Measurements from ENCODE around the gene SCIN. TPM values are rescaled to one million over a fixed set of nuclear protein-coding genes. Genes with fewer than 3 reads are reported as not detected.
"Not testable (repeated sequence)": the region's sequence is repeated elsewhere in the genome, so short reads cannot be mapped to it uniquely, and the experiment has no call there.

Gene SCIN
- polyA plus RNA-seq, 4 donors: 118 to 127 (median 123) TPM

- not testable (repeated sequence) for DNase-seq (ENCODE audit: low read depth in 4 of 4, low spot score in 2 of 4)
Measured at GRCh38 chr7:12645212-12645611, 74.7 kb downstream of the SCIN start.

GRCh38 chr7:12646139-12646538, 75.6 kb downstream of the SCIN start:
- DNase-seq (ENCODE audit: low read depth in 4 of 4, low spot score in 2 of 4): no peak

GRCh38 chr7:12647364-12648219, 77.1 kb downstream of the SCIN start:
- no peak for DNase-seq (ENCODE audit: low read depth in 4 of 4, low spot score in 2 of 4)

- no peak for DNase-seq (ENCODE audit: low read depth in 4 of 4, low spot score in 2 of 4)
Measured at GRCh38 chr7:12648704-12649261, 78.3 kb downstream of the SCIN start.

GRCh38 chr7:12649348-12649747, 78.8 kb downstream of the SCIN start:
- no peak for DNase-seq (ENCODE audit: low read depth in 4 of 4, low spot score in 2 of 4)

GRCh38 chr7:12650080-12650479, 79.6 kb downstream of the SCIN start:
- DNase-seq (ENCODE audit: low read depth in 4 of 4, low spot score in 2 of 4): no peak

GRCh38 chr7:12653110-12653509, 82.6 kb downstream of the SCIN start:
- DNase-seq (ENCODE audit: low read depth in 4 of 4, low spot score in 2 of 4): no peak

GRCh38 chr7:12653518-12653917, 83.0 kb downstream of the SCIN start:
- DNase-seq (ENCODE audit: low read depth in 4 of 4, low spot score in 2 of 4): no peak

GRCh38 chr7:12655161-12655560, 84.6 kb downstream of the SCIN start:
- DNase-seq (ENCODE audit: low read depth in 4 of 4, low spot score in 2 of 4): no peak

- DNase-seq (ENCODE audit: low read depth in 4 of 4, low spot score in 2 of 4): not testable (repeated sequence)
Measured at GRCh38 chr7:12660423-12660822, 89.9 kb downstream of the SCIN start.

GRCh38 chr7:12660986-12661385, 90.5 kb downstream of the SCIN start:
- DNase-seq (ENCODE audit: low read depth in 4 of 4, low spot score in 2 of 4): not testable (repeated sequence)

- DNase-seq (ENCODE audit: low read depth in 4 of 4, low spot score in 2 of 4): no peak
Measured at GRCh38 chr7:12661581-12661980, 91.1 kb downstream of the SCIN start.

- no peak for DNase-seq (ENCODE audit: low read depth in 4 of 4, low spot score in 2 of 4)
Measured at GRCh38 chr7:12670000-12670729, 99.6 kb downstream of the SCIN start.

- DNase-seq (ENCODE audit: low read depth in 4 of 4, low spot score in 2 of 4): no peak
Measured at GRCh38 chr7:12670743-12671520, 100.4 kb downstream of the SCIN start.

GRCh38 chr7:12673436-12673835, 102.9 kb downstream of the SCIN start:
- not testable (repeated sequence) for DNase-seq (ENCODE audit: low read depth in 4 of 4, low spot score in 2 of 4)

GRCh38 chr7:12674053-12674452, 103.5 kb downstream of the SCIN start:
- DNase-seq (ENCODE audit: low read depth in 4 of 4, low spot score in 2 of 4): no peak

GRCh38 chr7:12674861-12675260, 104.3 kb downstream of the SCIN start:
- no peak for DNase-seq (ENCODE audit: low read depth in 4 of 4, low spot score in 2 of 4)

- DNase-seq (ENCODE audit: low read depth in 4 of 4, low spot score in 2 of 4): no peak
Measured at GRCh38 chr7:12683678-12684585, 113.4 kb downstream of the SCIN start.

GRCh38 chr7:12684733-12685132, 114.2 kb downstream of the SCIN start:
- no peak for DNase-seq (ENCODE audit: low read depth in 4 of 4, low spot score in 2 of 4)

- no peak for DNase-seq (ENCODE audit: low read depth in 4 of 4, low spot score in 2 of 4)
Measured at GRCh38 chr7:12685550-12685949, 115.0 kb downstream of the SCIN start.

Data from left renal cortex interstitium (tissue), 4 donors.